Measurements from ENCODE around the gene SPATA2L.

DNA sequence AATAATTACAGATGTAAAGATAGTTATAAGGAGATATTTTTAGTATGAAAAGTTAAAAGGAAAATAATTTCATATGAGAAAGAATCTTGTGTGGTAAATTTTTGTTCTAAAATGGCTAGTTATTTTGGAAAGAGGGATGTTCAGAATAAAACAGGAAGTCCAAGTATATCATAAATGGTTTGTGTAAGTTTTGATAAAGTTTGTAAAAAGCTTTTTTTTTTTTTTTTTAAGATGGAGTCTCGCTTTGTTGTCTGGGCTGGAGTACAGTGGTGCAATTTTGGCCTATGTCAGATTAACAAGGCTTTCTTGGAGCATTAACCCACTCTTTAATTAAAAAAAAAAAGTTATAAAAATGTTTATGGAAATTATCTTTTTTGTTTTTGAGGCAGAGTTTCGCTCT lies 23.2 kb downstream of the SPATA2L start:
- TF ChIP-seq, protein P1, sequence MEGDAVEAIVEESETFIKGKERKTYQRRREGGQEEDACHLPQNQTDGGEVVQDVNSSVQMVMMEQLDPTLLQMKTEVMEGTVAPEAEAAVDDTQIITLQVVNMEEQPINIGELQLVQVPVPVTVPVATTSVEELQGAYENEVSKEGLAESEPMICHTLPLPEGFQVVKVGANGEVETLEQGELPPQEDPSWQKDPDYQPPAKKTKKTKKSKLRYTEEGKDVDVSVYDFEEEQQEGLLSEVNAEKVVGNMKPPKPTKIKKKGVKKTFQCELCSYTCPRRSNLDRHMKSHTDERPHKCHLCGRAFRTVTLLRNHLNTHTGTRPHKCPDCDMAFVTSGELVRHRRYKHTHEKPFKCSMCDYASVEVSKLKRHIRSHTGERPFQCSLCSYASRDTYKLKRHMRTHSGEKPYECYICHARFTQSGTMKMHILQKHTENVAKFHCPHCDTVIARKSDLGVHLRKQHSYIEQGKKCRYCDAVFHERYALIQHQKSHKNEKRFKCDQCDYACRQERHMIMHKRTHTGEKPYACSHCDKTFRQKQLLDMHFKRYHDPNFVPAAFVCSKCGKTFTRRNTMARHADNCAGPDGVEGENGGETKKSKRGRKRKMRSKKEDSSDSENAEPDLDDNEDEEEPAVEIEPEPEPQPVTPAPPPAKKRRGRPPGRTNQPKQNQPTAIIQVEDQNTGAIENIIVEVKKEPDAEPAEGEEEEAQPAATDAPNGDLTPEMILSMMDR (IDR thresholded peaks at IDR 0.05; ENCODE audit: insufficient read depth, low read length) = no peak
- TF ChIP-seq SPI1 (IDR thresholded peaks at IDR 0.05; ENCODE audit: borderline replicate concordance, low read depth) (no peak), GABPA (IDR thresholded peaks at IDR 0.05; ENCODE audit: low read depth) (no peak), POLR2AphosphoS5 (IDR thresholded peaks at IDR 0.05; ENCODE audit: low read depth) (no peak)
- TF ChIP-seq, protein P2, sequence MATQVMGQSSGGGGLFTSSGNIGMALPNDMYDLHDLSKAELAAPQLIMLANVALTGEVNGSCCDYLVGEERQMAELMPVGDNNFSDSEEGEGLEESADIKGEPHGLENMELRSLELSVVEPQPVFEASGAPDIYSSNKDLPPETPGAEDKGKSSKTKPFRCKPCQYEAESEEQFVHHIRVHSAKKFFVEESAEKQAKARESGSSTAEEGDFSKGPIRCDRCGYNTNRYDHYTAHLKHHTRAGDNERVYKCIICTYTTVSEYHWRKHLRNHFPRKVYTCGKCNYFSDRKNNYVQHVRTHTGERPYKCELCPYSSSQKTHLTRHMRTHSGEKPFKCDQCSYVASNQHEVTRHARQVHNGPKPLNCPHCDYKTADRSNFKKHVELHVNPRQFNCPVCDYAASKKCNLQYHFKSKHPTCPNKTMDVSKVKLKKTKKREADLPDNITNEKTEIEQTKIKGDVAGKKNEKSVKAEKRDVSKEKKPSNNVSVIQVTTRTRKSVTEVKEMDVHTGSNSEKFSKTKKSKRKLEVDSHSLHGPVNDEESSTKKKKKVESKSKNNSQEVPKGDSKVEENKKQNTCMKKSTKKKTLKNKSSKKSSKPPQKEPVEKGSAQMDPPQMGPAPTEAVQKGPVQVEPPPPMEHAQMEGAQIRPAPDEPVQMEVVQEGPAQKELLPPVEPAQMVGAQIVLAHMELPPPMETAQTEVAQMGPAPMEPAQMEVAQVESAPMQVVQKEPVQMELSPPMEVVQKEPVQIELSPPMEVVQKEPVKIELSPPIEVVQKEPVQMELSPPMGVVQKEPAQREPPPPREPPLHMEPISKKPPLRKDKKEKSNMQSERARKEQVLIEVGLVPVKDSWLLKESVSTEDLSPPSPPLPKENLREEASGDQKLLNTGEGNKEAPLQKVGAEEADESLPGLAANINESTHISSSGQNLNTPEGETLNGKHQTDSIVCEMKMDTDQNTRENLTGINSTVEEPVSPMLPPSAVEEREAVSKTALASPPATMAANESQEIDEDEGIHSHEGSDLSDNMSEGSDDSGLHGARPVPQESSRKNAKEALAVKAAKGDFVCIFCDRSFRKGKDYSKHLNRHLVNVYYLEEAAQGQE (IDR thresholded peaks at IDR 0.05; ENCODE audit: insufficient replicate concordance, low read depth) = no peak

Measured in HL-60 (cell line).